HepG2 (cell line): ENCODE measurements around the gene RAB5B. TPM values are rescaled to one million over a fixed set of nuclear protein-coding genes. Genes with fewer than 3 reads are reported as not detected.

Experiments
- AHR ChIP-seq: IDR thresholded peaks from 2 replicates; pipeline ENCODE4 v1.6.1; 2018; ENCODE audit warnings: missing genetic modification reagents, missing compliant biosample characterization
- FOXK2 ChIP-seq: fragments of 450-650 bp; IDR thresholded peaks from 2 replicates; pipeline ENCODE4 v1.6.1; 2016
- JUNB ChIP-seq: sonication (generic); formaldehyde crosslinking; IDR thresholded peaks from 2 replicates; pipeline ENCODE4 v1.8.0; 2022; ENCODE audit warnings: missing genetic modification reagents, mild to moderate bottlenecking, borderline replicate concordance
- PHB2 ChIP-seq: fragments of 450-650 bp; IDR thresholded peaks from 2 replicates; pipeline ENCODE4 v1.6.1; 2018; ENCODE audit not compliant: partially characterized antibody
- SMARCE1 ChIP-seq: fragments of 450-650 bp; IDR thresholded peaks from 2 replicates; pipeline ENCODE4 v1.6.1; 2017; ENCODE audit warnings: borderline replicate concordance
- TFDP1 ChIP-seq: IDR thresholded peaks from 2 replicates; pipeline ENCODE4 v1.6.1; 2016; ENCODE audit warnings: missing compliant biosample characterization, missing genetic modification reagents, borderline replicate concordance
- THAP11 ChIP-seq: IDR thresholded peaks from 2 replicates; pipeline ENCODE4 v1.6.1; 2016; ENCODE audit warnings: missing biosample characterization, missing genetic modification reagents
- TP53 ChIP-seq: sonication (generic); formaldehyde crosslinking; conservative IDR thresholded peaks from 2 replicates; pipeline ENCODE4 v1.4.0; 2020; ENCODE audit warnings: missing genetic modification reagents
- YY1 ChIP-seq: IDR thresholded peaks from 2 replicates; pipeline ENCODE4 v1.6.1; 2011; ENCODE audit warnings: low read length, low read depth, moderate library complexity, mild to moderate bottlenecking; ENCODE audit not compliant: insufficient read depth, insufficient replicate concordance
- ZBTB39 ChIP-seq: sonication (generic); formaldehyde crosslinking; IDR thresholded peaks from 2 replicates; pipeline ENCODE4 v1.5.0; 2020; ENCODE audit warnings: missing genetic modification reagents
- ZFP90 ChIP-seq: sonication (generic); formaldehyde crosslinking; IDR thresholded peaks from 2 replicates; pipeline ENCODE4 v1.8.0; 2022; ENCODE audit warnings: missing genetic modification reagents, mild to moderate bottlenecking, inconsistent platforms, borderline replicate concordance
- ZNF260 ChIP-seq: sonication (generic); formaldehyde crosslinking; IDR thresholded peaks from 2 replicates; pipeline ENCODE4 v1.4.0; 2020; ENCODE audit warnings: missing genetic modification reagents, low read depth, mild to moderate bottlenecking, borderline replicate concordance
- ZNF564 ChIP-seq: sonication (generic); formaldehyde crosslinking; IDR thresholded peaks from 2 replicates; pipeline ENCODE4 v1.8.1; 2023; ENCODE audit warnings: mild to moderate bottlenecking, missing genetic modification reagents
- ZSCAN5A ChIP-seq: sonication (generic); formaldehyde crosslinking; IDR thresholded peaks from 2 replicates; pipeline ENCODE4 v1.8.0; 2022; ENCODE audit warnings: mild to moderate bottlenecking, missing genetic modification reagents, borderline replicate concordance
- polyA plus RNA-seq, 8 experiments: library from polyadenylated mRNA; depleted of rRNA in 3 of 8; stranded (reverse) in 7 of 8; unstranded in 1 of 8; fragments of >200 nt; fragmentation: Illumina TruSeq in 4 of 8; extraction: Trizol in 4 of 8; gene quantifications; 2 replicates each; pipeline versions ENCODE4 v1.2.1 to v1.2.3, GENCODE V29; 2011 to 2016; ENCODE audit warnings: low read depth in 4 of 8, missing spikeins in 1 of 8, mixed read lengths in 1 of 8; ENCODE audit not compliant: insufficient read depth in 1 of 8
- total RNA-seq, 5 experiments: library from RNA; depleted of rRNA; stranded (reverse); fragments of >200 nt; fragmentation: Illumina TruSeq; extraction: Trizol; gene quantifications; 2 replicates each; pipeline ENCODE4 v1.2.3, GENCODE V29; 2016; ENCODE audit warnings: low read depth in 1 of 5
- TF ChIP-seq, protein P1 (sequence below): IDR thresholded peaks from 2 replicates; pipeline ENCODE4 v1.6.1; 2016; ENCODE audit warnings: low read depth, borderline replicate concordance
- TF ChIP-seq, protein P2 (sequence below): sonication (generic); IDR thresholded peaks from 2 replicates; pipeline ENCODE4 v1.6.1; 2016; ENCODE audit warnings: low read depth, borderline replicate concordance
- TF ChIP-seq, protein P3 (sequence below): sonication (generic); formaldehyde crosslinking; IDR thresholded peaks from 2 replicates; pipeline ENCODE4 v1.5.1; 2020; ENCODE audit warnings: mild to moderate bottlenecking, missing genetic modification reagents, borderline replicate concordance
- TF ChIP-seq, protein P4 (sequence below): sonication (generic); formaldehyde crosslinking; conservative IDR thresholded peaks from 2 replicates; pipeline ENCODE4 v1.4.0; 2020; ENCODE audit warnings: missing genetic modification reagents

Gene RAB5B
- total and polyA plus RNA-seq, 2 of the 13 experiments (the other 11 are each of a cell fraction or from before 2014, with no cell fraction given), result 26.0 to 68.3 TPM

DNA sequence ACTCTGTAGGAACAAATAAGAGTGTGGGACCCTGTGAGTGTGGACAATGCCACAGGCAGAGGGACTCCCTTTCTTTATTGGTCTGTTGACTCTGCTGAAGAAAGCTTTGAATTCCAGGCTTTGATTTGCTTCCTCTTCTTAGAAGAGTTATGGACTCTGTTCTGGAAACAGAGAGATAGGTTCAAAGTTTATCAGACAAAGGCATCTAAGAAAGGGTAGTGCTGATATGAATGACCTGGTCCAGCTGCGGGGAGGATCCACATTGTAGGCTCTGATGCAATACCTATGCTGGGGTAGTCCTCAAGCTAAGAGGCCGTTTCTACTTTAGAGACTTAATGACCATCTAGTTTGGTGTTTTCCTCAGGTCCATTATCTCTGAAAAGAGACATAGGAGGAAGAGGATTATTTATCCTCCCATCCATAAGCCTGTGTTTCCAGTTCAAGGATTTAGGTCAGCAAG is 36.3 kb downstream of the RAB5B start (continued):
- TF ChIP-seq PHB2, result no peak
- no peak for TF ChIP-seq SMARCE1
- TF ChIP-seq FOXK2, result no peak
- TF ChIP-seq, protein P1, sequence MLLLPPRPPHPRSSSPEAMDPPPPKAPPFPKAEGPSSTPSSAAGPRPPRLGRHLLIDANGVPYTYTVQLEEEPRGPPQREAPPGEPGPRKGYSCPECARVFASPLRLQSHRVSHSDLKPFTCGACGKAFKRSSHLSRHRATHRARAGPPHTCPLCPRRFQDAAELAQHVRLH (CRISPR knock-in tag), result no peak
- TF ChIP-seq ZBTB39 (CRISPR knock-in tag), result no peak
- TF ChIP-seq, protein P2, sequence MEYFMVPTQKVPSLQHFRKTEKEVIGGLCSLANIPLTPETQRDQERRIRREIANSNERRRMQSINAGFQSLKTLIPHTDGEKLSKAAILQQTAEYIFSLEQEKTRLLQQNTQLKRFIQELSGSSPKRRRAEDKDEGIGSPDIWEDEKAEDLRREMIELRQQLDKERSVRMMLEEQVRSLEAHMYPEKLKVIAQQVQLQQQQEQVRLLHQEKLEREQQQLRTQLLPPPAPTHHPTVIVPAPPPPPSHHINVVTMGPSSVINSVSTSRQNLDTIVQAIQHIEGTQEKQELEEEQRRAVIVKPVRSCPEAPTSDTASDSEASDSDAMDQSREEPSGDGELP, result peak; percentile 80
- no peak for TF ChIP-seq ZNF564 (CRISPR knock-in tag)
- no peak for TF ChIP-seq AHR
- TF ChIP-seq ZSCAN5A, result no peak; the same call in 1 of the 2 replicates
- TF ChIP-seq ZFP90, result no peak
- TF ChIP-seq, protein P3, sequence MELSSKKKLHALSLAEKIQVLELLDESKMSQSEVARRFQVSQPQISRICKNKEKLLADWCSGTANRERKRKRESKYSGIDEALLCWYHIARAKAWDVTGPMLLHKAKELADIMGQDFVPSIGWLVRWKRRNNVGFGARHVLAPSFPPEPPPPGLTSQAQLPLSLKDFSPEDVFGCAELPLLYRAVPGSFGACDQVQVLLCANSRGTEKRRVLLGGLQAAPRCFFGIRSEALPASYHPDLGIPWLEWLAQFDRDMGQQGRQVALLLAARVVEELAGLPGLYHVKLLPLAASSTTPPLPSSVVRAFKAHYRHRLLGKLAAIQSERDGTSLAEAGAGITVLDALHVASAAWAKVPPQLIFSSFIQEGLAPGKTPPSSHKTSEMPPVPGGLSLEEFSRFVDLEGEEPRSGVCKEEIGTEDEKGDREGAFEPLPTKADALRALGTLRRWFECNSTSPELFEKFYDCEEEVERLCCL (CRISPR knock-in tag), result no peak
- TF ChIP-seq YY1, result no peak
- peak; percentile 57 for TF ChIP-seq THAP11 (CRISPR knock-in tag)
- TF ChIP-seq, protein P4, sequence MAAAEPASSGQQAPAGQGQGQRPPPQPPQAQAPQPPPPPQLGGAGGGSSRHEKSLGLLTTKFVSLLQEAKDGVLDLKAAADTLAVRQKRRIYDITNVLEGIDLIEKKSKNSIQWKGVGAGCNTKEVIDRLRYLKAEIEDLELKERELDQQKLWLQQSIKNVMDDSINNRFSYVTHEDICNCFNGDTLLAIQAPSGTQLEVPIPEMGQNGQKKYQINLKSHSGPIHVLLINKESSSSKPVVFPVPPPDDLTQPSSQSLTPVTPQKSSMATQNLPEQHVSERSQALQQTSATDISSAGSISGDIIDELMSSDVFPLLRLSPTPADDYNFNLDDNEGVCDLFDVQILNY, result no peak
- TF ChIP-seq JUNB (CRISPR knock-in tag), result no peak
- no peak for TF ChIP-seq ZNF260 (CRISPR knock-in tag)
- TF ChIP-seq TP53 (CRISPR knock-in tag), result no peak
- no peak for TF ChIP-seq TFDP1
- TF ChIP-seq, all 625 proteins: peak for 107
